Lung microvascular endothelial cell (primary cell): Measurements from ENCODE around the gene ATP6V1F. TPM values are rescaled to one million over a fixed set of nuclear protein-coding genes. Genes with fewer than 3 reads are reported as not detected.
"Not testable (repeated sequence)": the region's sequence is repeated elsewhere in the genome, so short reads cannot be mapped to it uniquely, and the experiment has no call there.

Experiments
- DNase-seq, 2 donors: peaks; one replicate each; pipeline versions ENCODE4 v3.0.0 to v3.0.0-alpha.2; 2010; ENCODE audit warnings: low read depth in 2 of 2
- total RNA-seq: library from RNA; depleted of rRNA; stranded (reverse); fragments of >200 nt; gene quantifications from 2 replicates; pipeline ENCODE4 v1.2.1, GENCODE V29; 2014

Gene ATP6V1F
- total RNA-seq, 1 donor from 2014 or later: 97.6 TPM

- DNase-seq: no peak
Observed at GRCh38 chr7:128899392-128899791, 36.7 kb downstream of the ATP6V1F start.

DNA sequence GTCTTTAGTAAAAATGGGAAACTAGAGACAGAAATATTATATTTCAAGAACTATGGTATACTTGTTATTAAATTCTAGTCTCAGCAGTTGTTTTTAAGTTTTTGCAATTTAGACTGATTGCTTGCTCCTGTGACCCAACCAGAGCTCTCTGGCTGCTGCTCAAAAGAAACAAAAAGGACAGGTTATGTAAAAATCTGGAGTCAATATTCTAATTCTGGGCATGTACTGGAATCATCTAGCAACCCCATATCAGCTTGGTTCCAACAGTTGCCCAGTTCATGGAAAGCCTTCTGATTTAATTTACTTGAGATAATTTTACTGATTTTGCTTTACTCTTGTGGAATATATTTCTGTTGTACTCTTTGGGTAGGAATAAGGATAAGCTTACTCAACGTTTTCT is 37.6 kb downstream of the ATP6V1F start:
- no peak for DNase-seq

DNA sequence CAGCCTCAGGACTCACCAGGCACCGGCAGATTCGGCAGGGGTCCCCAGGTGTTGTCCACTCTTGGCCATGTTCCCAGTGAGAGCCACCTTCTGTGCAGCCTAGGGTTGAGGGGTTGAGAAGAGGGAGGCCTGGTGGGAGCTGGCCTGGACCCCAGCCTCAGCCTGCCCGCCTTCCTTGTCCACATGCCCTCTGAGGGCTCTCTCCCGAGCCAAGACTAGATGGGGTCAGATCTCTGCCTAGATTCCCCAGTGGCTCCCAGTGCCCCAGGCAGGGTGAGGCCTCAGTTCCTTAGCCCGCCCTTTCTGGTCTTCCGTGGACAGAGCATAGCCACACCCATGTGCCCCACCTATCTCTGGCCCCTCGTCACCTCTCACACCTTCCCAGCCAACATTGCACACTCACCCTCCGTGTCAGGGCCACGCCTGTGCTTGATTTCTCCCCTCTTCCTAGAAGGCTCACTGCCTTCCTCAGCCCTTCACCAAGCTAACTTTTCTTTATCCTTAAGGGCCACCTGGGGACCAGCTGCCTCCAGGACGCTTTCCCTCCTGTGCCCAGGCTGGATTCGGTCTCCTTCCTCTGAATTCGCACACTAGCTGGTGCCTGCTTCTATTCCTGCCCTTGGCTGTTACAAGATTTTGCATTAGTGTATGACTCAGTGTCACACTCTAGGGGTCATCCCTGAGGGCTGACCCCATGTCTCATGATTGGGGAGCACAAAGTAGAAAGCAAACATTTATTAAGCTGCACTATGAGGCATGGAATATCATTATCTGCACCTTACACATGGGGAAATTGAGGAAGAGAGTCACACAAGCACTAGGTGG is 40.3 kb downstream of the ATP6V1F start:
- no peak for DNase-seq

- no peak for DNase-seq
Observed at GRCh38 chr7:128903621-128904361, 41.1 kb downstream of the ATP6V1F start.

- peak; percentile 60 to 68 for DNase-seq
Observed at GRCh38 chr7:128904381-128905197, 41.9 kb downstream of the ATP6V1F start.

- DNase-seq: no peak
Observed at GRCh38 chr7:128906001-128906765, 43.5 kb downstream of the ATP6V1F start.

DNA sequence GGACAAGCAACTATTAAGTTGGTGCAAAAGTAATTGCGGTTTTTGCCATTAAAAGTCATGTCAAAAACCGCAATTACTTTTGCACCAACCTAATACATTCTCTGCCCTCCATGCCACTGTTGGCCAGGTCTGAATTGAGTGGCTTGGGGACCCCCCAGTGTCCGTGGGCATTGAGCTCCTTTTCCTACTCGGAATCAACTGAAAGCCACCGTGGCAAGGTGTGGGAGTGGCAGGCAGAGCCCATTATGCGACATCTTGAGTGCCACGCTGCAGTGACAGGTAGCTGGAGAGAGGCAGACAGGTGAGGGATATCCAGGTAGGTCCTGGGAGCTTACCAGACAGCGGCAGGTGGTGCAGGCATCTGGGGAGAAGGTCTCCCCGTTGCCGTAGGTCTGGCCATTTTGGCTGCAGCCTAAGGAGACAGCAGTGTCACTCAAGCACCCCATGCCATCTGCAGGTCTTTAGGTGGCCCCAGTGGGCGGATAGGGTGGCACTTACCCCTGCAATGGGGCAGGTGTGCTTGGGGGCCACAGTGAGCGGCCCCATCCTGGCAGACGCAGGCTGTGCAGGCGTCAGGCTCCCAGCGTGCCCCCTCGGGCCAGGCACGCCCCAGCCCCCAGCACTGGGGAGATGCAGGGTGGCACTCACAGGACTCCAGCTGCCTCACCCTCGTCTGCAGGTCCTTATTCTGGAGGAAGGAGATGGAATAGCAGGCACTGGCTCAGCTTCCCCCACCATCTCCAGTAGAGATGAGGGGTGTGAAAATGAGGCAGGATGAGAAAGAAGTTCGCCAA is 44.3 kb downstream of the ATP6V1F start:
- DNase-seq: no peak

- no peak for DNase-seq
Observed at GRCh38 chr7:128908750-128909624, 46.3 kb downstream of the ATP6V1F start.

DNA sequence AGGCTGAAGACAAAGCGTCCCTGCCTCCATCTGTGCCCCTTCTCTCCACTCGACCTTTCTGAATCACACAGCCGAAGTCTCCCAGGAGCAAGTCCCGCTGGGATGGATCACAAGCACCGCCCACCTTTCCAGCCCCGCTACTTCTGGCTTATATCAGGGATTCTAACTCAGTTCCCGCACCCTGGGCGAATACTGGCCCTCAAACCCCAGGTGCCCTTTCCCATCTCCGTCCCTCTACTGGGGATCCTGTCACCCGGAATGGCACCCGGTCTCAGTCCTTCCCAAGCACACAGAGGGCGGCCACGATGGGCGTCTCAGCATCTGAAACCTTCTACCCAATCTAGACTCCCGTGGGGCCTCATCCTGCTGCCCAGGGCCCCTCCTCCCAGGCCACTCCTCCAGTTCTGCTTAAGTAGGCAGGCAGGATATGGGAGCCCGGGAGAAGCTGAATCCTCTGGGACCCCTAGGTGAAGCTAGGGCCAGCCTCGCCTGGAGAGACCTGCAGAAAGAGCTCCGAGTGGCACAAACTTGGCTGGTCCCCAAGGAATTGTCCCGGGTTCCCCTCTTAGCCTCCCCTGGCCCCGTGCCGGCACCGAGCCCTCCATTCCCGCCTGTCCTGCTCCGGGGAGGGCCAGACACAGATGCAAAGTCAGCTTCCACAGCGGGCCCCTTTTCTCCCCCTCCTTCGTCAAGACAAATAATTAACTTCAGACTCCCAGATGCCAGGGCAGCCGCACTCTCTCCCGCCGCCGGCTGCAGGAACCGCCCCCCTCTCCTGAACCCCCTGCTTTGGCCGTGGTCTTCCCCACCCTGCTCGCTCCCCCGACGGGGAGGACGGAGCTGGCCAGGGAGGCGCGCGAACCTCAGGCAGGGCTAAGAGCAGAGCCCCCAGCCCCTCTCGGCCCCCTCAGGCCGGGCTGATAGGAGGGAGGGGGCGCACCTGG is 47.2 kb downstream of the ATP6V1F start:
- peak in 1 of 2 donors; percentile 26 for DNase-seq

DNA sequence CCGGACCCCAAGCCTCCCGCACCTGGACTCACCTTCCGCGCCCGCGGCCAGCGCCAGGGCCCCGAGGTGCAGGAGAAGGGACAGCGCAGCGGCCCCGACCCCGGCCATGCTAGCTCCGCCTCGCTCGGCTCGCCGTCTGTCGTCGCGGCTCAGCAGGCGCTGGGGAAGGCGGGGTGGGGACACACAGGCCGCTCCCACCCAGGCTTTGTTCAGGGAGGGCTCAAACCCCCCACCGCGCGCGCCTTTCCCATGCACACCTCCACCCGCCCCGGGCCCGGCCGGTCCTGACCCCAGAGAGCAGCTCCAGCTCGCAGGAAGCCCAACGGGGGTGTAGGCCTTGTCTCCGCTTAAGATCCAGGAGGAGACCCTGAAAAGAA is 47.9 kb downstream of the ATP6V1F start, which contains the start of gene KCP:
Gene KCP, minus strand, starts transcription at position 141 of the 377 bp plus-strand sequence. Its CDS starts 33 bp downstream, at position 108.
- DNase-seq: no peak

DNA sequence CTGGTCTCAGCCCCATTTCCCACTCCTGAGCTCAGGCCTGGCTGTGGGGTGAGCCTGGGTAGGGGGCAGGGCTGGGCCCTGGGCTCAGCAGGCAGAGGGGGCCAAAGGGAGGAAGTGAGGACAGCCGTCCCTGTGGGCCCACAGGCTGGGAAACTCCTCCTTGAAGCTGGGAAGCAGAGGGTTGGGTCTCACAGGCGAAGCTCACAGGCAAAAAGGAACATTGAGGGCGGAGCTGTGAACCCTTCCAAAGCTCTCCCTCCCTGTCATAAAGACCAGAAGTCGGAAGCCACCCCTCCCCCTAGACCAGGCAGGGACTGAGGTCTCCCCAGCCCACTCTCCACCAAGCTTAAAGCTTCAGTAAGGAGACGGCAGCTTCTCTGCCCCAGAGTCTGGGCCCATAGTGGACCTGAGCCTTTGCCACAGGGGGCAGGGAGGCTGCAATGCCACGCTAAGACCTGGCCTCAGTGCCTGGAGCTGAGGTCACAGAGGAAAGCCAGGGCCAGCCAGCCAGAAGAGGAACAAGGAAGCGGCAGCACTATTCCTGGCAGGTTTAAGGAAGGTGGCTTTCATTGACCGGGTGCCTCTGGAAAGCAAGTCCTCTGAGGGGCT is 48.9 kb downstream of the ATP6V1F start:
- no peak for DNase-seq

- no peak for DNase-seq
Observed at GRCh38 chr7:128912281-128912680, 49.6 kb downstream of the ATP6V1F start.

DNA sequence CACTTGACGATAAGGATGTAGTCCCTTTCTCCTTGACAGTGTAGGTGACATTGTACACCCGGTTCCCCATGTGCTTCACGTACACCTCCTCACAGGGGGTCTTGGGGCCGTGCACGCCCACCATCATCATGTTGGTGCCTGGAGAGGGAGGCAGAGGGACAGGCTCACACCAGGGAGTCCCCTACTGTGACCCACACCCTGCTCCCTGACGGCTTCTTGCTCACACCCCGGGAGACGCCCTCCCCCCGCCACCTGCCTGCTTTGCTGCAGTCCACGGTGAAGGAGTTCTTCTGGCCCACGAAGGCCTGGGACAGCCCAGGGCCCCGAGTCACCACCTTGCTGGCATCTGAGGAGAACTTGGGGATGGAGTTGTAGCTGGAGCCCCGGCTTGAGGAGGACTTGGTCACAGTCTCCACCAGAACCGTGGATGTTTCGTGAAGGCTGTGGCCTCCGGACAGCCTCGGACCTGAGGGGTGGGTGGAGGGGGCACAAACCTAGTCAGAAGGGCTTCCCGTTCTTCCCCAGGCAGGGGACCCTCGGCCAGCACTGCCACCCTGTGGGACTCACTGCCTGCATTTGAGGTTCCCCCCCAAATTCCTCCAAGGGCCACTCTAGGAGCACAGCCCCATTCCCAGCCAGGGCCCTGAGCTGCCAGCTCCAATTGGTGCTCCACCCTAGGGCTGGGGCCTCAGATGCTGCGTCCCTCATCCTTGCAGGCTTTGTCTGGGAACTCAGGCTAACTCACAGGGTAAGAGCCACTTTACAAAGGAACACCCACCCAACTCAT is 50.2 kb downstream of the ATP6V1F start:
- DNase-seq: not testable (repeated sequence)

- DNase-seq: no peak
Observed at GRCh38 chr7:128913870-128914565, 51.4 kb downstream of the ATP6V1F start.

DNA sequence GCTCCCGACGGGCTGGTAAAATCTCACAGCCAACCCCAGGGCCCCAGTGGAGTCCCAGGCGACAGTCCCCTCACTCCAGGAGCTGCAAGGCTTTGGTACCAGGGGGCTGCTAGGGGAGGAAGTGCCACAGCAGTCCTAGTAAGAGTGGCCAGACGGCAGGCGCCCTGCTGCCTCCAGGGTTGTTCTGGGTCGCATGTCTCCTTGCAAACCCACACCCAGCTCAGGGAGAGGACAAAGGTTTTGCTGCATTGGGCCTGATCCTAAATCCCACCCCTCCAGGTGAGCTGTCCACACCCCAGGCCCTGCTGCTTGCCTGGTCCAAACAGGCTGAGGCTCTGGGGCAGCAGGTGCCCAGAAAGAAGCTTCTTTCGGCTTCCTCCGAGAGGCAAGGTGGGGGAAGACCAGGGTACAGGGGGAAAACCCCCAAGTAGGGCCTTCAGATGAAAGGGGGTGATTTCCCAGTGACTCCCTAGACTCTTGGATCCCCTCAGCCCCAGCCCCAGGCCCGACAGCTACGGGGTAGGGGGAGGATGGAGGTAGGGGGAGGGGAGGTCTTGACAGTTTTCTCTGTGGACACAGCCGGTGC is 52.0 kb downstream of the ATP6V1F start:
- no peak for DNase-seq

DNA sequence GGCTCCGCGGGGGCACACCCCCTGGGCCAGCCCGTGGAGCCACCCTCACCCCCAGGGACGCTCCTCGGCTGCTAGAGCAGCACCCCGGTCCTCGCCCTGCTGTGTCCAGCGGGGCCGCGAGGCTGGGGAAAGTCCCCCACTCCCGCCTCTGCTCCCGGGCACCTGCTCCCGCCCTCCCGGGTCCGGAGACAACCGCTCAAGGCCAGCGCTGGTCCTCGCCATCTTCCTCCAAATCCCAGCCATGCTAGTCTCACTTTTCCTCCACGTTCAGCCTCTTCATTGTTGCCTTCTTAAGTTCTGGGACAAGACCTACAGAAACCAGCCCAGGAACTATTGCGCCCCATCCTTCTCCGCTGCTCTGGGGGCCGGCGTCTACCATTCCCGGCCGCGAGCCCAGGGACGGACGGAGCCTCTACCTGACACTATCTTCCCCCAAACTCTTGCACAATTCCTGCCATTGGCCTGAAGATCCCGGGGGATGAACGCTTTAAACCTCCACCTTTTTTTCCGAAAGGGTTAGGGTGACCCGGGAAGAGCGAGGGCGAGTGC is 52.7 kb downstream of the ATP6V1F start:
- DNase-seq: no peak
